Effector memory CD4-positive, alpha-beta T cell (primary cell): Measurements from ENCODE around the gene CNOT3.
A peak's percentile ranks its signal among the peaks of the same experiment; 100 is the strongest.

Experiments used
- DNase-seq, 3 donors: peaks; one replicate each; pipeline ENCODE4 v3.0.0-alpha.2; 2020
- H3K27ac ChIP-seq: 2 replicates; pipeline ENCODE4 v1.7.0; 2013; ENCODE audit warnings: mild to moderate bottlenecking, low read length, moderate library complexity; ENCODE audit not compliant: insufficient read depth, poor library complexity, severe bottlenecking
- H3K27me3 ChIP-seq: replicated peaks from 2 replicates; pipeline ENCODE4 v1.7.0; 2013; ENCODE audit warnings: mild to moderate bottlenecking, low read length; ENCODE audit not compliant: insufficient read depth, control insufficient read depth, poor library complexity, severe bottlenecking
- H3K36me3 ChIP-seq: 2 replicates; pipeline ENCODE4 v1.7.0; 2013; ENCODE audit warnings: mild to moderate bottlenecking, low read length, moderate library complexity; ENCODE audit not compliant: control insufficient read depth, insufficient read depth
- H3K4me1 ChIP-seq: 2 replicates; pipeline ENCODE4 v1.7.0; 2013; ENCODE audit warnings: low read length, mild to moderate bottlenecking; ENCODE audit not compliant: control insufficient read depth, insufficient read depth, poor library complexity, severe bottlenecking
- H3K4me3 ChIP-seq: 2 replicates; pipeline ENCODE4 v1.7.0; 2013; ENCODE audit warnings: low read length, low read depth, mild to moderate bottlenecking; ENCODE audit not compliant: insufficient read depth, poor library complexity, severe bottlenecking
- H3K9me3 ChIP-seq: 2 replicates; pipeline ENCODE4 v1.7.0; 2013; ENCODE audit warnings: mild to moderate bottlenecking, low read length, moderate library complexity; ENCODE audit not compliant: control insufficient read depth

The CNOT3 gene

DNA sequence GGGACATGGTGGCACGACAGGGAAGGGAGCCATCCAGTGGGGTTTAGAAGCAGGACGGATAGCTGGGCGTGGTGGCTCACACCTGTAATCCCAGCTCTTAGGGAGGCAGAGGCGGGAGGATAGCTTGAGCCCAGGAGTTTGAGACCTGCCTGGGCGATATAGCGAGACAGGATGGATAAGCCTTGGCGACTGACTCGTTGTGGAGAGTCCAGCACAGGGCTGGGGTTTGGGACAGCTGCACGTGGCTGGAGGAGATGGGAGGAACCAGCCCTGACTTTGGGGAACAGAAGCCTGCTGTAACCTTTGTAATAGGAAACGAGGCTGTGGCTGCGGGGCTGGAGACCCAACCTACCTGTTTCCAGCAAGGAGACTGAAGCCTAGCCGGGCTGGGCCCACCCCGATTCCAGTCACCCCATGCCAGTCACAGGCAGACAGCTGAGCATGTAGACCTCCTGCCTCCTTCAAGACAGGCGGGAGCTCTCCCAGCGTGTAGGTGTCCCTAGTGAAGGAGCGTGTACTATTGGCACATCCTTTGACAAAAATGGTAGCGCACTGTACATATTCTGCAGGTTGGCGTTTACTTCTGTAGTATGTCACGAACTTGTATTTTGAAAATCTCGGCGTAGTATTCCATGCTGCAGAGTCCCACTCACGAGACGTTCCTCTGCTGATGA, 13.9 kb downstream of the CNOT3 start:
- Histone ChIP-seq H3K4me1 (peaks cover 15% of the 10 kb centered on the region), H3K9me3 (no peaks in the 10 kb centered on the region), H3K27ac (no peak overlapping the region), H3K36me3 (peaks cover 96% of the 10 kb centered on the region), H3K4me3 (no peak overlapping the region), H3K27me3 (no peaks in the 10 kb centered on the region)
- no peak for DNase-seq

GRCh38 chr19:54152267-54152666, 14.7 kb downstream of the CNOT3 start:
- H3K27me3 ChIP-seq, result no peaks in the 10 kb centered on the region
- no peak for DNase-seq
- H3K4me1 ChIP-seq, result peaks cover 15% of the 10 kb centered on the region
- H3K4me3 ChIP-seq, result no peak overlapping the region
- H3K27ac ChIP-seq, result no peak overlapping the region
- no peaks in the 10 kb centered on the region for H3K9me3 ChIP-seq
- H3K36me3 ChIP-seq, result peaks cover 96% of the 10 kb centered on the region

DNA sequence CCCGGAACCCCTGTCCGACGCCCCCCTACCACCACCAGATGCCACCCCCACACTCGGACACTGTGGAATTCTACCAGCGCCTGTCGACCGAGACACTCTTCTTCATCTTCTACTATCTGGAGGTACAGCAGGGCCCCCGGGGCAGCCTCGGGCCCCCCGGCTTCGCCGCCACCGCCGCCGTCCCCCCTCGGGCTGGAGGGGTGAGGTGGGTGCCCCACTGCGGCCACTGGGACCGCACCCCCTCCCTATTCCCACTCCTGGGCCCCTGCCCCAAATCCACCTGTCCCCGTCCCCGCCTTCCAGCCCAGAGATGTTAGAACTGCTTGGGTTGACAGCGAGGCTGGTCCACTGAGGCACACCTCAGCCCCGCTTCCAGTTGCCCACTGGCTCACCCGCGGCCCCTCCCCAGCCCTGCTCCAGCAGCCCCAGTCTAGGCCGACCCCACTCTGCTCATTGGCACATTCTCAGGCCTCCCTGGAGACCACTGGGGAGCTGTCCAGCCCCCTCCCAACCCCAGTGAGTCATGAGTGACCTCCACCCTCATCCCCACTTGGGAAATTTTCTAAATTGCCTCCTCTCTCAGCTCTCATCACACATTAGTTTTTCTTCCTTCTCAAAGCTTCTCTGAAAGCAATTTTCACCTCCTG, 15.4 kb downstream of the CNOT3 start:
- no peaks in the 10 kb centered on the region for H3K9me3 ChIP-seq
- H3K27me3 ChIP-seq, result no peaks in the 10 kb centered on the region
- DNase-seq, result no peak
- no peak overlapping the region for H3K4me3 ChIP-seq
- H3K4me1 ChIP-seq, result peaks cover 21% of the 10 kb centered on the region
- no peak overlapping the region for H3K27ac ChIP-seq
- peaks cover 94% of the 10 kb centered on the region for H3K36me3 ChIP-seq

- H3K27ac ChIP-seq, result no peak overlapping the region
- H3K27me3 ChIP-seq, result no peaks in the 10 kb centered on the region
- H3K4me3 ChIP-seq, result no peak overlapping the region
Measured at GRCh38 chr19:54153731-54154326, 16.3 kb downstream of the CNOT3 start.

DNA sequence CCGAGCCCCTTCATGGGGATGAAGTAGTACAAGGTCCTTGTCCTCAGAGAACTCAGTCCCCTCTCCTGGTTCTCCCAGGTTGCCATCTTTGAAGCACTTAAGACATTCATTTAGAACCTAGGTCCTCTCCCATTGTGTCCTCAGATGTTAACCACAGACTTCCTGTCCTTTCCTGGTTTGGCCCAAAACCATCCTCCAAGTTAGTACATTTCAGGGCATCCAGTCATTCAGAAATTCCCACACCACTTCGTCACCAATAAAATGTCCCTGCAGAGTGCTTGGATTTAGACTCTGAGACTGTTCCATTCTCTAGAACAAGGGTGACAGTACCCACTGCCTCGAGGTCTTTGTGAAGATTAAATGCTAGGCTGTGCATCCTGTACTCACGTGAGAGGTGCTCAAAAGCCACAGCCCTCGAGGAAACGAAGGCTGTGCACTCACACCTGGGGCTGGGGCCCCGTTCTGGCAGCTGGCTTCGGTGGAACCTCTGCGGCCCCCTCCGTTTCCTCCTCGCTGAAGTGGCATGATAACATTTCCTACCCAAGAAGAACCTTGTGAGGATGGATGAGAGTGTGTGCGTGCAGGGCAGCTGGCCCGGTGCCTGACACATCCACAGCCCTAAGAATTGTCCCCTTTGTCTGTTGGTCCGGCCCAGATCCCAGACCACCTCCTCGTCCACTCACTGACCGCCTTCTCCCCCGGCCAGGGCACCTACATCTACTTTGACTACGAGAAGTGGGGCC, 17.2 kb downstream of the CNOT3 start:
- DNase-seq, result peak in 1 of 3 donors; percentile 23

More at GRCh38 chr19:54153731-54154326, 16.3 kb downstream of the CNOT3 start:
- Histone ChIP-seq H3K4me1 (peaks cover 29% of the 10 kb centered on the region), H3K9me3 (no peaks in the 10 kb centered on the region), H3K36me3 (peaks cover 91% of the 10 kb centered on the region)
- no peak for DNase-seq

GRCh38 chr19:54155694-54156093, 18.1 kb downstream of the CNOT3 start:
- Histone ChIP-seq H3K4me1 (peaks cover 38% of the 10 kb centered on the region), H3K27me3 (no peaks in the 10 kb centered on the region), H3K36me3 (peaks cover 72% of the 10 kb centered on the region), H3K27ac (peak overlapping the region; percentile 23), H3K4me3 (no peak overlapping the region), H3K9me3 (no peaks in the 10 kb centered on the region)
- no peak for DNase-seq

More for the DNA sequence above, 17.2 kb downstream of the CNOT3 start:
- H3K4me3 ChIP-seq, result no peak overlapping the region
- peaks cover 32% of the 10 kb centered on the region for H3K4me1 ChIP-seq
- no peak overlapping the region for H3K27ac ChIP-seq
- H3K9me3 ChIP-seq, result no peaks in the 10 kb centered on the region
- H3K36me3 ChIP-seq, result peaks cover 82% of the 10 kb centered on the region
- H3K27me3 ChIP-seq, result no peaks in the 10 kb centered on the region

- DNase-seq, result no peak
- Histone ChIP-seq H3K4me1 (peaks cover 40% of the 10 kb centered on the region), H3K36me3 (peaks cover 66% of the 10 kb centered on the region), H3K9me3 (no peaks in the 10 kb centered on the region), H3K4me3 (no peak overlapping the region), H3K27me3 (no peaks in the 10 kb centered on the region), H3K27ac (no peak overlapping the region)
Measured at GRCh38 chr19:54156490-54156889, 18.9 kb downstream of the CNOT3 start.

DNA sequence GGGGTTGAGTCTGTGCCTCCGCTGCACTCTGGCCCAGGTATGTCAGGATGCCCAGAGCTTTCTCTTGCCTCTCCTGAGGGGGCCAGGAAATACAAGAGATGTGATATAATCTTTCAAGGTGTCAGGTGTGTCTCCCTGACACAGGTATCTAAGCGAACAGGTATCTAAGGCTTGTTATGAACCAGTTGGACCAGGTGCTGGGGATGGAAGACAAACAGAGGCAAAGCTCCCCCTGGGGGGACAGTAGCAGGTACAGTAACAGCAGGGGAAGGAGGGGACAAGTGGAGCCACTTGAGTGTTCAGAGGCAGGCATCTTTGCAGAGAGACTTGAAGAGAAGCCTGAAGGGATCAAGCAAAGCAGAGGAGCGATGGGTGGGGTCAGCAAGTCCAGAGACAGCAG, 19.4 kb downstream of the CNOT3 start:
- H3K27me3 ChIP-seq, result no peaks in the 10 kb centered on the region
- peaks cover 64% of the 10 kb centered on the region for H3K36me3 ChIP-seq
- peak overlapping the region; percentile 34 for H3K27ac ChIP-seq
- no peaks in the 10 kb centered on the region for H3K9me3 ChIP-seq
- DNase-seq, result no peak
- peaks cover 40% of the 10 kb centered on the region for H3K4me1 ChIP-seq
- H3K4me3 ChIP-seq, result no peak overlapping the region

GRCh38 chr19:54158812-54159351, 21.3 kb downstream of the CNOT3 start:
- peaks cover 54% of the 10 kb centered on the region for H3K4me1 ChIP-seq
- H3K9me3 ChIP-seq, result no peaks in the 10 kb centered on the region
- H3K27ac ChIP-seq, result peak overlapping the region; percentile 83
- peaks cover 45% of the 10 kb centered on the region for H3K36me3 ChIP-seq
- H3K27me3 ChIP-seq, result no peaks in the 10 kb centered on the region
- no peak for DNase-seq
- H3K4me3 ChIP-seq, result peak overlapping the region; percentile 60
